Stimulated activated CD4-positive, alpha-beta T cell treated with anti-CD3 and anti-CD28 coated beads, TNF-alpha, amount 100 ng/mL, for 48 hours (primary cell): Measurements from ENCODE around the gene DNAI4.
"Not testable (repeated sequence)": the region's sequence is repeated elsewhere in the genome, so short reads cannot be mapped to it uniquely, and the experiment has no call there.

ENCODE experiments used
- DNase-seq, 3 donors: peaks; one replicate each; pipeline ENCODE4 v3.0.0-alpha.2; 2020; ENCODE audit warnings: low read depth in 3 of 3

Gene DNAI4

GRCh38 chr1:66924756-66925557, at the start of gene DNAI4, which contains the start of gene MIER1:
TSS of gene DNAI4 (minus strand) at chr1:66924856. CDS start at chr1:66924831, 25 bp downstream.
TSS of gene MIER1 (plus strand) at chr1:66924990. CDS start at chr1:66925029, 39 bp downstream.
- peak; percentile 96 to 97 (median 97) for DNase-seq

- DNase-seq = no peak
Observed at GRCh38 chr1:66968574-66968973, 43.9 kb upstream of the DNAI4 start.

DNA sequence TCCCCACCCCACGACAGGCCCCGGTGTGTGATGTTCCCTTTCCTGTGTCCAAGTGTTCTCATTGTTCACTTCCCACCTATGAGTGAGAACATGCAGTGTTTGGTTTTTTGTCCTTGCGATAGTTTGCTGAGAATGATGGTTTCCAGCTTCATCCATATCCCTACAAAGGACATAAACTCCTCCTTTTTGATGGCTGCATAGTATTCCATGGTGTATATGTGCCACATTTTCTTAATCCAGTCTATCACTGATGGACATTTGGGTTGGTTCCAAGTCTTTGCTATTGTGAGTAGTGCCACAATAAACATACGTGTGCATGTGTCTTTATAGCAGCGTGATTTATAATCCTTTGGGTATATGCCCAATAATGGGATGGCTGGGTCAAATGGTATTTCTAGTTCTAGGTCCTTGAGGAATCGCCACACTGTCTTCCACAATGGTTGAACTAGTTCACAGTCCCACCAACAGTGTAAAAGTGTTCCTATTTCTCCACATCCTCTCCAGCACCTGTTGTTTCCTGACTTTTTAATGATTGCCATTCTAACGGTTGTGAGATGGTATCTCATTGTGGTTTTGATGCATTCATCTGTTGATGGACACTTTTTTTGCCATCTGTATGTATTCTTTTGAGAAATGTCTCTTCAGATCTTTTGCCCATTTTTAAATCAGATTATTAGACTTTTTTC, 41.7 kb upstream of the DNAI4 start:
- DNase-seq = not testable (repeated sequence)

DNA sequence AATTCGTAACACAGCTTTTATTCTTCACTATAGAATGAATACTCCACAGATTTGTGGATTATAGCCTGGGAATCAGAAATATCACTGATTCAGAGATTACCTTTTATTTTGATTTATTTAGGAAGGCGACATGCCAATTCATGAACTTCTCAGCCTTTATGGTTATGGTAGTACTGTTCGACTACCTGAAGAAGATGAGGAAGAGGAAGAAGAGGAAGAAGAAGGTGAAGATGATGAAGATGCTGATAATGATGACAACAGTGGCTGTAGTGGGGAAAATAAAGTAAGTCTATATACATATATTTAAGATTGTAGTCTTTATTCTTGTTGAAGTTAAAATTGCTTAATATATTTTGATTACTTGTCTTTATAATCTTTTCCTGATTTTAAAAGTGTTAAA, 33.3 kb upstream of the DNAI4 start:
- no peak for DNase-seq

DNA sequence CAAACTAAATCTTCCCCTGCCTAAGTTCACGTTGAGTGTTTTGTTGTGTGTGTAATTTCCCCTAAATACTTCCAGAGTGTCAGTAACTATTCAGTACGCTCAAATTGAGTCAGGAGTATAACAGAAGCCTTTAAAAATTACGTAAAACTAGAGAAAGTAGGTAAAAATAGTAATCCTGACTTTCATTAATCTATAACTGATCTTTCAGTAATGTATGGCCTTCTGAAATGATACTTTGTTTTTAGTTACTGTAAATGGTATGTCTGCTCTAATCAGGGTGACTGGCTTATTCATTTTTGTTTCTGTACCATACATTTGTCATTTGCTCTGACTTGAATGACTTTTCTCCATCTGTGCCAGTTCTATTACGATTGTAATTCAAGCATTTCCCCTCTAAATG, 29.6 kb upstream of the DNAI4 start:
- DNase-seq = no peak

DNA sequence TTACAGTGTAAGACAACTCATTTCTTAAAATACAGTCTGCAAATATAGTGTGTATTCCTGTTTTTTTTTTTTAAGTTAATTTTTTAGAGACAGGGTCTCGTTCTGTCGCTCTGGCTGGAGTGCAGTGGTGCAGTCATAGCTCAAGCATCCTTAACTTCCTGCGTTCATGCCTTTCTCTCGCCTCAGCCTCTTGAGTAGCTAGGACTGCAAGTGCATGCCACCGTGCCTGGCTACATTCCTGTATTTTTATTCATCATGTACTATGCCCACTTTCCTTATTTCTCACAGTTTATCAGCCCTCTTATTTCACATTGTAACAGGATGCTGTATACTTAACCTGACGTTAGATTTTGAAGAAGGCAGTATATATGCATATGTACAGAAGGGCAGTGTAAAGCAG, 26.9 kb upstream of the DNAI4 start:
- DNase-seq = no peak

DNA sequence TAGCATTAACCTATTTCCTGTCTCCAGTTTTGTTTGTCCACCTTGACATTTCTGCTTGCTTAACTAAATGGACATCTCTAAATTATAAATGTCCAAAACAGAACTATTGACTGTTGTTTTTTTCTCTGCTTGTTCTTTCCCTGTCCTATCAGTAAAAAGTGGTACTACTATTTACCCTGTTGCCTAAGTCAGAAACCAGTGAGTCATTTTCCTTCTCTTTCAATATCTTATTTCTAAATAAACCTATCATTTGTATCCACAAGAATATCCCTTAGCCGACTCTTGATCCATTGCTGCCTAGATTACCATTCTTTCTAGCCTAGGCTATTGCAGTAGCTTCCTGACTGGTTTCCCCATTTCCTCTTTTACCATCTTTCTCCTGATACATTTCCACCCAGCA, 22.6 kb upstream of the DNAI4 start:
- no peak for DNase-seq

GRCh38 chr1:66945316-66945715, 20.7 kb upstream of the DNAI4 start:
- DNase-seq = no peak

DNA sequence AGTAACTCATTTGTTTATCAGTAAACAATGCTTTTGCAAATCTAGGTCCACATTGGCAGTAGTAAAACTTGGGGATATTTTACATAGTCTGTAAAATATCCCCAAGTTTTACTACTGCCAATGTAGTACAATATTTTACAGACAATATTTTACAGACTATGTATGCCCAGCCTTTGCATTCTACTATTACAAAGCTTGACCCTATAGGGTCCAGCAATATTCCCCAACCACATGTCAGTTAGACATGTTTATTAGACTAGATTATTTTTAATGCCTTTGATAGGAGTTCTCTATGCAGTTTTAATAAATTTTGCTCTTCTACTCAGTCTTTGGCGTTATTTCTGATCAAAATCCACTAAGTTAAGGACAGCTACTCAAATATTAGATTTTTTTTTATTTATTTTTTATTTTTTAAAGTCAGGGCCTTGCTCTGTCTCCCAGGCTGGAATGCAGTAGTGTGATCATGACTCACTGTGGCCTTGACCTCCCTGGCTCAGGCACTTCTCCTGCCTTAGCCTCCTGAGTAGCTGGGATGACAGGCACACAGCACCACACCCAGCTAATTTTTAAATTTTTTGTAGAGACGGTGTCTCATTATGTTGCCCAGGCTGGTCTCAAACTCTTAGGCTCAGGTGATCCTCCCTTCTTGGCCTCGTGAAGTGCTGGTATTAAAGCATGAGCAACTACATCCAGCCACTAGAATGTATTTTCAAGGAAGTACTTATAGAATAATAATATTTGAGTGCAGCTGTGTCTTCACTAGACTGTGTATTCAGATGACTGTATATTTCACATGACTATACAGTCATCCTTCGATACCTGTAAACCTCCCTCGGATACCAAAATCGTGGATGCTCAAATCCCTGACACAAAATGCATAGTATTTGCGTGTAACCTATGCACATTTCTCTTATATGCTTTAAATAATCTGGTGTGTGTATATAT, 19.9 kb upstream of the DNAI4 start:
- DNase-seq = no peak

DNA sequence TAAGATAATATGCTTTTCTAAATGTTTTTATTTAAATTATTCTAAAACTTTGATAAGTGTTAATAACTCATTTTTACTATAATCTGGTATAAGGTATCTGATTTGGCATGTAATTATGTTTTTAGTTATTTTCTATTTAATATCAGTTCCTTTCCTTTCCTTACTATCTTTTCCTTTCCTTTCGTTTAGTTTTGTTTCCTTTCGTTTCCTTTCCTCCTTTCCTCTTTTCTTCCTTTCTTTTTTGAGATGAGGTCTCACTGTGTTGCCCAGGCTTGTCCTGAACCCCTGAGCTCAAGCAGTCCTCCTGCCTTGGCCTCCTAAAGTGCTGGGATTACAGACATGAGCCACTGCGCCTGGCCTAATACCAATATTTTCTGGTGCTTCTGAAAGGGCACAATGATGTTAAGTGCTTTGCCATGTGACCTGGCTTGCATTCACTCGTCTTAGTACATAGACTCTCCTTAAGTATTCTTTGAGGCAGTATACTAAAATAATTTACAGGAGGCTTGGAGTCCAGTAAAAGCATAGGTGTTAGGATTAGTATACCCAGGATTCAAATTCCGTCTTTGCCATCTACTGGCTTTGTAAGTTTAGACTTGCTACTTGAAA, 18.8 kb upstream of the DNAI4 start:
- no peak for DNase-seq

DNA sequence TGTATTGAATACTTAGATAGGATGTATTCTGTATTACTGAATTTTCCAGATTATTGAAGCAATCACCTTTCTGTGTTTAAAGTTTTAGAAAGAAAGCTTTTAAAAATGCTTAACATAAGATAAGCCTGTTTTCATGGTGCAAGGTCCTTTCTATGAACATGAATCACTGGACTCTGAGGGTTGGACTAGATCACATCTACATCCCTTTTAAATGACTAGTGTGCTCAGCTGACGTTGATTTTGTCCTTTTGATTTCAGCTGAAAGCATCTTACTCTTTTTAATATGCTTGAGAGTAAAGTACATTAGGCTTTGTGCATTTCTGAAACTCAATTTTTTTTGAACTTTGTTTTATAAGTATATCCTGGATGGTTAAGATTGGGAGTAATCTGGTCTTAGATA, 16.3 kb upstream of the DNAI4 start:
- no peak for DNase-seq

GRCh38 chr1:66938613-66939012, 14.0 kb upstream of the DNAI4 start:
- no peak for DNase-seq

DNA sequence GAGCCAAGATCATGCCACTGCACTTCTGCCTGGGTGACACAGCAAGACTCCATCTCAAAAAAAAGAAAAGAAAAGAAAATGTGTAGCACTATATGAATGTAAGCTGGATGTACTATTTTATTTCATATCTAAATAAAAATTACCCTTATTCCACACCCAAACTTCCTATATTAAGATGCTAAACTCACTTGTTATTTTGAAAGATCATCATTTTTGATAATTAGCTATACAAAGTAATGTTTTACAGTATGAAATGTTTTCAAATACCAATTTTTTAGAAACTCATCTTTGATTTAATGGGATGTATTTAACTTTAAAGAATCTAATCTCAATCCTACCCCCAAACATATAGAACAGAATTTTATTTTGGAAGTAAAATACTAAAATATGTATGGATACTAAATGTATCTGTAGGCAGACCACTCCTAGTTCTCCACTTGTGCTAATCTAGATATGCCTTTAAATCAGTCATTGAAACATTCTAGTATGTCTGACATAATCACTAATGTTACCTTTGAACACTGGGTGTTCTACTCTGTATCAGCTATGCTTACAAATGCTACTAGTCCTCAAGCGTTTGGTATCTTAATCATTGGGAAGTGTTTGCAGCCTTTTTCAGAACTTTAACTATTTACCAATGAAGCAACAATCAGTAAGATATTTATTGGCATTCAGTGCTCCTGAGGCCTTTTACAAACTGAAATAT, 13.0 kb upstream of the DNAI4 start:
- DNase-seq = no peak

DNA sequence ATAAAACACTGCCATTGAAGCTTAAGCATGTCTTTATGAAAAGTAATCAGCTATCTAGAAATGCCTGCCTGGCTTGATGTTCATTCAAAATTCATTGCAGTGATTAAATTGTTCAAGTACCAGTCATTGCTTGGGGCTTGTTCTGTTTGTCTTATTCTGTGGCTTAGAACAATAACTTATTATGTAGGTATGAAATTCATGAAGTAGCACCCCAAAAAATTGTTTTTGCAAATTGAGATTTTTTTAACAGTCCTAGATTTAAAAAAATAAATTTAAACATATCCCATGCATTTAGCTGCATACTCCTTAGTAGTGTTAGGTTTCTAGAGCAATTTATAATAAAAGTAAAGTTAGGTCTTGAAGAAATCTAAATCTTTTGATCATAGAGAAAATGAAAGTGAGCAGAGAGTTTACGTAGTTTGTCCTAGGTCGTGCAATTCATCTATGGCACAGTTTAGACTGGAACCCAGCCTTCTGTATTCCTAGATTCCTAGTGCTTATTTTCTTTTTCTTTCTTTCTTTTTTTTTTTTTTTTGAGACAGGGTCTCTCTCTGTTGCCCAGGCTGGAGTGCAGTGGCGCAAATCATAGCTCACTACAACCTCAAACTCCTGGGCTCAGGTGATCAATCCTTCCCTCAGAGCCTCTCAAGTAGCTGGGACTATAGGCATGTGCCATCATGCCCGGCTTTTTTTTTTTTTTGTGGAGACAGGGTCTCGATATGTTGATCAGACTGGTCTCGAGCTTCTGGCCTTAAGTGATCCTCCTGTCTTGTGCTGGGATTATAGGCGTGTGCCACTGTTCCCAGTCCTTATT, 9.4 kb upstream of the DNAI4 start:
- no peak for DNase-seq

DNA sequence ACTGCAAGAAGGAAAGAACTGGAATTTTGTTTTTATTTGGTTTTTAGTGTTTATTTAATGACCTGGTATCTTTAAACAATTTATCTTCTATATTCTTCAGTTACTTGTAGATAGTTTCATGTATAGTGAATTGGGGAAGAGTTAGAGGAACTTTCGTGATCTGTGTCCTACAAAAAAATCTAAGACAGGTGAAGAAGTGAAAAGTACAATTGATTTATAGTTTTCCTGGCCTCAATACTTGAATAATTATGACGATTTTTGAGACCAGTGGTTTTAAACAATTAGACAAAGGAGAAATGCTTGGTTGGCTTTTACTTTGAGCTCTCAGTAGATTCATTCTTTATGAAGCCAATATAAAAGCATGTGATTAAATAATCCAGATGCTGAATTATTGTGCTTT, 7.6 kb upstream of the DNAI4 start:
- DNase-seq = no peak

DNA sequence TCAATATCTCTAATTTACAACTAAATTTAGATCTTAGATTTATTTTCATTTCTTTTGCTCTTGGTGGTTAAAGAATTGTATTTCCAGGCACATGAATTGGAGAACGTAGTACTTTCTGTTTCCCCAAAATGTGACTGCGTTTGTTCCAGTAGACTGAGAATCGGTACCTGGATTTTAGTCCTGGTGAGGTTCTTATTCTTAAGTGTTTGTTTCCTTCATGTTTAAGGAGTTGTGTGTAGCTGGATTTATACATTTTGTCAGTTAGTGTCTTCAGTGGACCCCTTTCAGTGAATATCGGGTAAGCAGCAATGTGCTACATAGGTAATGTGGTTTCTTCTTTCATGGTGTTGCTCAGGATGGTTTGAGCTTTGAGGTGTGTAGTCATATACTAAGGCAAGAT, 6.9 kb upstream of the DNAI4 start:
- DNase-seq = no peak

- DNase-seq = no peak
Observed at GRCh38 chr1:66930823-66931174, 6.1 kb upstream of the DNAI4 start.

GRCh38 chr1:66929999-66930822, 5.6 kb upstream of the DNAI4 start:
- DNase-seq = peak; percentile 85 to 92 (median 86)

DNA sequence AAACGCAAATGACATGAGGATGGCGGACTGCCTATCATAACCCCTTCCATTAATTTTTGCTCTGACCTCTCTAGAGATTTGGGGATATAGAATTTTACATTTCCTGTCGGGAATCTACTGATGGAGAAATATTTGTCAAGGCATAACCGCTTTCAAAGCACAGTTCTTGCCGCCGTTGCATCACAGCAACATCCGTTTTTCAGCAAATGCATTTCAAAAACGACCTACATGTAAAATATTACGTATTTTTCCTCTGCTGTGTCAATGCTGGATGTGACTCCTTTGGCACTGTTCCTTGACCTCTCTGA, 5.0 kb upstream of the DNAI4 start:
- no peak for DNase-seq
